ENCODE measurements around the gene ARL1. TPM values are rescaled to one million over a fixed set of nuclear protein-coding genes. Genes with fewer than 3 reads are reported as not detected.
"Not testable (repeated sequence)": the region's sequence is repeated elsewhere in the genome, so short reads cannot be mapped to it uniquely, and the experiment has no call there.

The ARL1 gene
- total and polyA plus RNA-seq, 9 of the 15 experiments (the other 6 are each of a cell fraction or from before 2014, with no cell fraction given), result 53.0 to 127 (median 68.6) TPM

GRCh38 chr12:101424620-101425019 is 17.0 kb upstream of the ARL1 start:
- DNase-seq (ENCODE audit: extremely low read depth in 1 of 4, low spot score in 3 of 4) (no peak), FAIRE-seq (no peak), ATAC-seq (no peak)
- POLR2A ChIA-PET, result no interaction called here
- CTCF ChIA-PET (ENCODE audit: low intra/inter-chr PET ratio), result no interaction called here
- no peaks in the 10 kb centered on the region for H3K9me3 ChIP-seq (replicated peaks; ENCODE audit: control insufficient read depth, insufficient read depth, low read depth, low read length)
- in situ Hi-C loops (cut with MboI), result loop anchor here (25.0 kb wide), 1 partner anchor 1388 kb away; no protein-coding TSS in a partner anchor
- H3K27me3 ChIP-seq (ENCODE audit: control insufficient read depth in 2 of 2, insufficient read depth in 2 of 2, low read length in 2 of 2), result peaks cover 7 to 9% of the 10 kb centered on the region in 2 experiments; a peak in 2 of 5 replicates
- no peak overlapping the region for H2AFZ ChIP-seq (ENCODE audit: low read depth, low read length)
- TF ChIP-seq ZNF76 (CRISPR knock-in tag; IDR thresholded peaks at IDR 0.05; ENCODE audit: borderline replicate concordance) (no peak), PHB (CRISPR knock-in tag; IDR thresholded peaks at IDR 0.05) (no peak), ZC3H11A (IDR thresholded peaks at IDR 0.05; ENCODE audit: low read depth, low read length) (no peak), MBD1 (CRISPR knock-in tag; IDR thresholded peaks at IDR 0.05) (no peak), BRF1 (IDR thresholded peaks at IDR 0.05; ENCODE audit: borderline replicate concordance, extremely low read depth, insufficient read length) (no peak), CLOCK (CRISPR knock-in tag; IDR thresholded peaks at IDR 0.05; ENCODE audit: borderline replicate concordance) (no peak)
- no TSS peak for BruUV-seq (replicated peaks)
- H3K4me2 ChIP-seq (ENCODE audit: insufficient read depth, low read length), result no peak overlapping the region
- H3K4me1 ChIP-seq (replicated peaks in 1 of 2; ENCODE audit: control insufficient read depth in 2 of 2, insufficient read depth in 2 of 2, low read length in 2 of 2), result no peaks in the 10 kb centered on the region
- no peak overlapping the region for H3K4me3 ChIP-seq
- H3K9ac ChIP-seq (ENCODE audit: insufficient read depth in 1 of 2, low read depth in 2 of 2, low read length in 2 of 2), result no peak overlapping the region
- no peaks in the 10 kb centered on the region for H4K20me1 ChIP-seq (replicated peaks; ENCODE audit: control insufficient read depth, insufficient read depth, low read length)
- no peaks in the 10 kb centered on the region for H3K9me1 ChIP-seq (ENCODE audit: control insufficient read depth, insufficient read depth, low read length)
- 3% methylated on average over 2 of the region's 2 CpGs for WGBS (ENCODE audit: insufficient coverage, low coverage, missing lambda C conversion rate)
- no peak overlapping the region for H3K27ac ChIP-seq (ENCODE audit: extremely low read depth, low read depth, low read length)
- intact Hi-C loops (cut with micrococcal nuclease), result no loop called here
- H3K36me3 ChIP-seq (ENCODE audit: control insufficient read depth, insufficient read depth, low read length), result no peaks in the 10 kb centered on the region
- no peaks in the 10 kb centered on the region for H3K79me2 ChIP-seq (ENCODE audit: control insufficient read depth, insufficient read depth, low read length)

- BruUV-seq (replicated peaks); H2AFZ ChIP-seq (ENCODE audit: low read depth, low read length); H3K4me2 ChIP-seq (ENCODE audit: insufficient read depth, low read length); H3K79me2 ChIP-seq (ENCODE audit: control insufficient read depth, insufficient read depth, low read length); intact Hi-C loops (cut with micrococcal nuclease); H3K27ac ChIP-seq (ENCODE audit: extremely low read depth, low read depth, low read length); H3K4me3 ChIP-seq; H3K27me3 ChIP-seq (ENCODE audit: control insufficient read depth in 2 of 2, insufficient read depth in 2 of 2, low read length in 2 of 2); FAIRE-seq; POLR2A ChIA-PET; CTCF ChIA-PET (ENCODE audit: low intra/inter-chr PET ratio); H3K9me1 ChIP-seq (ENCODE audit: control insufficient read depth, insufficient read depth, low read length); ATAC-seq; H3K9ac ChIP-seq (ENCODE audit: insufficient read depth in 1 of 2, low read depth in 2 of 2, low read length in 2 of 2); H4K20me1 ChIP-seq (replicated peaks; ENCODE audit: control insufficient read depth, insufficient read depth, low read length); DNase-seq (ENCODE audit: extremely low read depth in 1 of 4, low spot score in 3 of 4); H3K4me1 ChIP-seq (replicated peaks in 1 of 2; ENCODE audit: control insufficient read depth in 2 of 2, insufficient read depth in 2 of 2, low read length in 2 of 2); H3K9me3 ChIP-seq (replicated peaks; ENCODE audit: control insufficient read depth, insufficient read depth, low read depth, low read length); H3K36me3 ChIP-seq (ENCODE audit: control insufficient read depth, insufficient read depth, low read length): not testable (repeated sequence)
- in situ Hi-C loops (cut with MboI), result loop anchor here (25.0 kb wide), 1 partner anchor 1390 kb away; no protein-coding TSS in a partner anchor
- 30% methylated on average over 4 of the region's 4 CpGs for WGBS (ENCODE audit: insufficient coverage, low coverage, missing lambda C conversion rate)
Measured at GRCh38 chr12:101422066-101422465, 14.5 kb upstream of the ARL1 start.

All from K562 (cell line).